Endothelial cell of umbilical vein (primary cell): ENCODE measurements around the gene SEC31A. TPM values are rescaled to one million over a fixed set of nuclear protein-coding genes. Genes with fewer than 3 reads are reported as not detected.

Experiments
- BruUV-seq: library from RNA; stranded (reverse); fragments of 400-500 nt; replicated peaks from 2 replicates; lab custom pipeline; 2021; lab: Mats Ljungman, UMichigan
- CTCF ChIA-PET: fragments of 300-600, 350-600 bp; sonication (Branson Sonifier 250); formaldehyde crosslinking; loops from one replicate; lab custom pipeline; 2021; ENCODE audit warnings: antibody characterized with exemption, inconsistent platforms; lab: Charles Lee
- POLR2A ChIA-PET: fragments of 300-600, 350-600 bp; sonication (Branson Sonifier 250); formaldehyde crosslinking; loops from one replicate; lab custom pipeline; 2021; ENCODE audit warnings: antibody characterized with exemption, inconsistent platforms; lab: Charles Lee
- DNase-seq: peaks from one replicate; pipeline ENCODE4 v3.0.0-alpha.2; 2011; ENCODE audit warnings: low read depth, low spot score
- FAIRE-seq: peaks from 2 replicates; lab custom pipeline; 2011; peaks lifted over from hg19 to GRCh38; lab: Jason Lieb, UNC
- H2AFZ ChIP-seq: 2 replicates; pipeline ENCODE4 v1.6.0; 2012; ENCODE audit warnings: low read depth, low read length, control low read depth, inconsistent platforms
- H3K27ac ChIP-seq: 2 replicates; pipeline ENCODE4 v1.5.1; 2011; ENCODE audit warnings: low read depth, mild to moderate bottlenecking, control low read depth, low read length, moderate library complexity; ENCODE audit not compliant: insufficient read depth
- H3K27me3 ChIP-seq, 2 experiments: 2 replicates each; pipeline versions ENCODE4 v1.6.0 to v1.6.1; 2011; ENCODE audit warnings: low read length in 2 of 2, mixed read lengths in 1 of 2; ENCODE audit not compliant: control insufficient read depth in 2 of 2, insufficient read depth in 2 of 2
- H3K36me3 ChIP-seq, 2 experiments: 2 replicates in 1 of 2; 3 replicates in 1 of 2; pipeline ENCODE4 v1.5.1; 2011; ENCODE audit warnings: low read length in 2 of 2, mild to moderate bottlenecking in 1 of 2, moderate library complexity in 1 of 2; ENCODE audit not compliant: control insufficient read depth in 2 of 2, insufficient read depth in 2 of 2; ENCODE audit errors: extremely low read depth in 1 of 2
- H3K4me1 ChIP-seq: 3 replicates; pipeline ENCODE4 v1.5.1; 2011; ENCODE audit warnings: mild to moderate bottlenecking, low read length; ENCODE audit not compliant: control insufficient read depth, insufficient read depth; ENCODE audit errors: extremely low read depth
- H3K4me2 ChIP-seq: 2 replicates; pipeline ENCODE4 v1.6.1; 2011; ENCODE audit warnings: low read length, control low read depth, mixed read lengths; ENCODE audit not compliant: insufficient read depth
- H3K4me3 ChIP-seq, 3 experiments: fragments of 200-600 bp in 1 of 3; sonication (generic), shearing (Covaris generic) in 1 of 3; replicated peaks in 1 of 3; 2 replicates each; pipeline ENCODE4 v1.5.1; 2011 to 2016; ENCODE audit warnings: control low read depth in 3 of 3, low read length in 3 of 3, mild to moderate bottlenecking in 2 of 3, inconsistent platforms in 1 of 3, low read depth in 1 of 3, moderate library complexity in 1 of 3; ENCODE audit not compliant: insufficient read depth in 1 of 3
- H3K79me2 ChIP-seq: 2 replicates; pipeline ENCODE4 v1.6.0; 2012; ENCODE audit warnings: low read length, inconsistent platforms; ENCODE audit not compliant: control insufficient read depth, insufficient read depth
- H3K9ac ChIP-seq: replicated peaks from 2 replicates; pipeline ENCODE3; 2011; ENCODE audit warnings: low read length, control low read depth; ENCODE audit not compliant: insufficient read depth; ENCODE audit errors: extremely low read depth
- H3K9me1 ChIP-seq: replicated peaks from 3 replicates; pipeline ENCODE4 v1.6.0; 2011; ENCODE audit warnings: mild to moderate bottlenecking, low read length; ENCODE audit not compliant: control insufficient read depth, insufficient read depth; ENCODE audit errors: extremely low read depth
- H3K9me3 ChIP-seq: replicated peaks from 2 replicates; pipeline ENCODE4 v1.5.1; 2012; ENCODE audit warnings: low read length, inconsistent platforms; ENCODE audit not compliant: control insufficient read depth, insufficient read depth
- H4K20me1 ChIP-seq: replicated peaks from 2 replicates; pipeline ENCODE3; 2011; ENCODE audit warnings: mild to moderate bottlenecking, low read length; ENCODE audit not compliant: control insufficient read depth, insufficient read depth; ENCODE audit errors: extremely low read depth
- CTCF ChIP-seq, 2 donors: IDR thresholded peaks; 1 replicate in 1 of 2; 2 replicates in 1 of 2; pipeline ENCODE4 v1.5.1; 2011; ENCODE audit warnings: low read length in 2 of 2, mild to moderate bottlenecking in 2 of 2, moderate library complexity in 2 of 2, control low read depth in 1 of 2, inconsistent platforms in 1 of 2, low read depth in 1 of 2; ENCODE audit not compliant: insufficient read depth in 1 of 2; ENCODE audit errors: extremely low read depth in 1 of 2
- EZH2 ChIP-seq: IDR thresholded peaks from 2 replicates; pipeline ENCODE4 v1.6.1; 2012; ENCODE audit warnings: borderline replicate concordance, low read depth, mild to moderate bottlenecking, moderate library complexity, low read length, inconsistent platforms; ENCODE audit not compliant: severe bottlenecking
- GATA2 ChIP-seq: IDR thresholded peaks from 2 replicates; pipeline ENCODE4 v1.7.0; 2011; ENCODE audit warnings: low read depth, mild to moderate bottlenecking, moderate library complexity, mixed read lengths, low read length; ENCODE audit not compliant: insufficient read length, insufficient read depth
- MAX ChIP-seq: IDR thresholded peaks from 2 replicates; pipeline ENCODE4 v1.6.1; 2011; ENCODE audit not compliant: insufficient read depth, insufficient read length
- POLR2A ChIP-seq: IDR thresholded peaks from 2 replicates; pipeline ENCODE4 v1.6.1; 2012; ENCODE audit warnings: low read depth, mild to moderate bottlenecking, control low read depth, low read length
- POLR2AphosphoS5 ChIP-seq: IDR thresholded peaks from 2 replicates; pipeline ENCODE4 v1.6.1; 2012; ENCODE audit warnings: low read depth, mild to moderate bottlenecking, control low read depth, low read length, moderate library complexity; ENCODE audit not compliant: insufficient read depth
- dilution Hi-C: fragments of 300-500 bp; cut with MboI; formaldehyde crosslinking; loops from one replicate; pipeline ENCODE4 v1.15.0; 2019; ENCODE audit warnings: low sequenced_read_pairs; ENCODE audit not compliant: extremely low pct_ligation_motif_present
- intact Hi-C: fragments of 100-400 bp; cut with micrococcal nuclease; formaldehyde crosslinking; loops from one replicate; pipeline ENCODE4 v1.10.0; 2022
- polyA plus RNA-seq, 4 experiments: library from polyadenylated mRNA; depleted of rRNA in 3 of 4; stranded (reverse) in 3 of 4; unstranded in 1 of 4; fragments of >200 nt; gene quantifications; 2 replicates each; pipeline versions ENCODE4 v1.2.1 to v1.2.3, GENCODE V29; 2011 to 2012; ENCODE audit warnings: missing spikeins in 1 of 4
- total RNA-seq: library from RNA; stranded (reverse); gene quantifications from 2 replicates; pipeline ENCODE4 v1.2.3, GENCODE V29; 2021

The SEC31A gene
- total and polyA plus RNA-seq, 2 donors (not counting 3 experiments of a cell fraction or from before 2014, with no cell fraction given): 226 to 301 TPM

- H3K9me1 ChIP-seq: no peaks in the 10 kb centered on the region
- H4K20me1 ChIP-seq: no peaks in the 10 kb centered on the region
- BruUV-seq: no TSS peak
- FAIRE-seq (no peak), DNase-seq (no peak)
- no peaks in the 10 kb centered on the region for H3K4me1 ChIP-seq
- H3K4me2 ChIP-seq: no peak overlapping the region
- POLR2A ChIA-PET: no interaction called here
- H2AFZ ChIP-seq: no peak overlapping the region
- CTCF ChIA-PET: interaction anchor here (1.0 kb wide), 1 partner anchor 20 kb away, joined by 3 read pairs; no protein-coding TSS in a partner anchor
- no peak overlapping the region for H3K9ac ChIP-seq
- H3K79me2 ChIP-seq: no peaks in the 10 kb centered on the region
- no peak for TF ChIP-seq POLR2A
- no peak for TF ChIP-seq EZH2
- TF ChIP-seq GATA2: no peak
- TF ChIP-seq MAX: no peak
- TF ChIP-seq POLR2AphosphoS5: no peak
- no peak for TF ChIP-seq CTCF (IDR thresholded peaks at IDR 0.05; ENCODE audit: extremely low read depth in 1 of 2, insufficient read depth in 1 of 2, low read depth in 1 of 2, low read length in 2 of 2)
- H3K9me3 ChIP-seq: no peaks in the 10 kb centered on the region
- H3K36me3 ChIP-seq: peaks cover 2 to 3% of the 10 kb centered on the region in 2 experiments
- dilution Hi-C loops (no loop called here), intact Hi-C loops (no loop called here)
- no peaks in the 10 kb centered on the region for H3K27me3 ChIP-seq
- no peak overlapping the region for H3K27ac ChIP-seq
- no peak overlapping the region for H3K4me3 ChIP-seq
Measured at GRCh38 chr4:82930848-82931755, 40.1 kb upstream of the SEC31A start.
